Measurements from ENCODE around the gene ZSCAN29. TPM values are rescaled to one million over a fixed set of nuclear protein-coding genes. Genes with fewer than 3 reads are reported as not detected.

ZSCAN29 gene
- total and polyA plus RNA-seq, 2 donors (not counting 1 experiment from before 2014, with no cell fraction given) = 16.1 to 51.5 TPM

GRCh38 chr15:43382310-43382709, 11.5 kb upstream of the ZSCAN29 start:
- H3K4me3 Mint-ChIP-seq = no peak overlapping the region
- ChIA-PET POLR2A (no interaction called here), CTCF (no interaction called here)
- ATAC-seq (ENCODE audit: low read depth) = no peak
- no peaks in the 10 kb centered on the region for H3K9me3 ChIP-seq (ENCODE audit: control extremely low read depth in 1 of 3, control insufficient read depth in 2 of 3, insufficient read depth in 1 of 3, low read length in 2 of 3)
- H3K27me3 Mint-ChIP-seq = no peaks in the 10 kb centered on the region
- no peak overlapping the region for H3K4me3 ChIP-seq (ENCODE audit: control extremely low read depth in 1 of 5, extremely low read depth in 1 of 5, insufficient read depth in 1 of 5, low read depth in 2 of 5, low read length in 4 of 5)
- H3K36me3 ChIP-seq (replicated peaks in 1 of 2; ENCODE audit: control extremely low read depth in 1 of 2, control insufficient read depth in 1 of 2, extremely low read depth in 1 of 2, insufficient read depth in 2 of 2, low read length in 1 of 2) = peaks cover 27 to 62% of the 10 kb centered on the region in 2 experiments
- H4K20me1 ChIP-seq (ENCODE audit: control insufficient read depth, insufficient read depth, low read length, poor library complexity, severe bottlenecking) = no peaks in the 10 kb centered on the region
- no peak overlapping the region for H2AFZ ChIP-seq (ENCODE audit: insufficient read depth, low read depth, low read length, poor library complexity, severe bottlenecking)
- DNase-seq = no peak
- no CpG with 5 or more reads among the region's 4 CpGs for WGBS (ENCODE audit: insufficient coverage)
- H3K9ac ChIP-seq (ENCODE audit: low read length) = no peak overlapping the region
- H3K4me1 Mint-ChIP-seq = no peaks in the 10 kb centered on the region
- H3K27me3 ChIP-seq (replicated peaks in 1 of 4; ENCODE audit: control extremely low read depth in 1 of 4, control insufficient read depth in 3 of 4, insufficient read depth in 4 of 4, low read length in 3 of 4) = no peaks in the 10 kb centered on the region
- intact Hi-C loops (cut with micrococcal nuclease) = no loop called here
- H3K27ac Mint-ChIP-seq = no peak overlapping the region
- H3K4me2 ChIP-seq (replicated peaks; ENCODE audit: low read depth, low read length, poor library complexity, severe bottlenecking) = no peak overlapping the region
- H3K27ac ChIP-seq (ENCODE audit: low read length in 2 of 2) = no peak overlapping the region
- H3K4me1 ChIP-seq (ENCODE audit: control insufficient read depth in 2 of 2, insufficient read depth in 2 of 2, low read length in 2 of 2) = no peaks in the 10 kb centered on the region
- no peaks in the 10 kb centered on the region for H3K9me3 Mint-ChIP-seq (ENCODE audit: insufficient read depth)
- peaks cover 11% of the 10 kb centered on the region for H3K79me2 ChIP-seq (ENCODE audit: control insufficient read depth, insufficient read depth, low read length)
- no peak for TF ChIP-seq CTCF (IDR thresholded peaks at IDR 0.05)
- TF ChIP-seq EZH2 (IDR thresholded peaks at IDR 0.05; ENCODE audit: borderline replicate concordance, insufficient read depth, low read depth, low read length, poor library complexity, severe bottlenecking) = no peak

DNA sequence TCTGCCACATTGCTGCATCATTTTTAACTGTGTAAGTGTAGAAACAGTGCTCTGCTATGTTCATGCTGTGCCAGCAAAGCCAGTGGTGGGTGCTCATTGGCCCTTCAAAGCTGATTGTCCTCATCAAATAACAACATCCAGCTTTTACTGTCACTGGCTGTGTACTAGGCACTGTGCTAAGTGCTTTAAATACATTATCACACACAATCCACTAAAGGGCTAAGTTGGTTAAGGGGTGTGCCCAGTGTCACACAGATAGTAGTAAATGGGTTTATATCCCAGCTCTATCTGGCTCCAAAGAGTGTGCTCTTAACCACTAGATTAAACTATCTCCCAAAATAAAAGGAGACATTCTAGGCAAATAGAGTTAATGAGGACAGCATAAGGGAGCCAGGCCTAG, 7.8 kb upstream of the ZSCAN29 start:
- H3K36me3 ChIP-seq (replicated peaks in 1 of 2; ENCODE audit: control extremely low read depth in 1 of 2, control insufficient read depth in 1 of 2, extremely low read depth in 1 of 2, insufficient read depth in 2 of 2, low read length in 1 of 2) = peaks cover 15 to 47% of the 10 kb centered on the region in 2 experiments
- ChIA-PET CTCF (no interaction called here), POLR2A (no interaction called here)
- no peak overlapping the region for H3K27ac ChIP-seq (ENCODE audit: low read length in 2 of 2)
- H3K27me3 Mint-ChIP-seq = no peaks in the 10 kb centered on the region
- no peak overlapping the region for H3K4me3 Mint-ChIP-seq
- no peak for DNase-seq
- H3K4me1 Mint-ChIP-seq = peaks cover 7% of the 10 kb centered on the region
- H3K4me1 ChIP-seq (ENCODE audit: control insufficient read depth in 2 of 2, insufficient read depth in 2 of 2, low read length in 2 of 2) = peaks cover 0 to 4% of the 10 kb centered on the region in 2 donors
- no peak for ATAC-seq (ENCODE audit: low read depth)
- H4K20me1 ChIP-seq (ENCODE audit: control insufficient read depth, insufficient read depth, low read length, poor library complexity, severe bottlenecking) = no peaks in the 10 kb centered on the region
- no peak overlapping the region for H3K9ac ChIP-seq (ENCODE audit: low read length)
- no peak overlapping the region for H3K4me3 ChIP-seq (ENCODE audit: control extremely low read depth in 1 of 5, extremely low read depth in 1 of 5, insufficient read depth in 1 of 5, low read depth in 2 of 5, low read length in 4 of 5)
- TF ChIP-seq EZH2 (IDR thresholded peaks at IDR 0.05; ENCODE audit: borderline replicate concordance, insufficient read depth, low read depth, low read length, poor library complexity, severe bottlenecking) (no peak), CTCF (IDR thresholded peaks at IDR 0.05) (no peak)
- intact Hi-C loops (cut with micrococcal nuclease) = no loop called here
- no peak overlapping the region for H3K4me2 ChIP-seq (replicated peaks; ENCODE audit: low read depth, low read length, poor library complexity, severe bottlenecking)
- H3K27me3 ChIP-seq (replicated peaks in 1 of 4; ENCODE audit: control extremely low read depth in 1 of 4, control insufficient read depth in 3 of 4, insufficient read depth in 4 of 4, low read length in 3 of 4) = no peaks in the 10 kb centered on the region
- peaks cover 25% of the 10 kb centered on the region for H3K79me2 ChIP-seq (ENCODE audit: control insufficient read depth, insufficient read depth, low read length)
- H3K27ac Mint-ChIP-seq = no peak overlapping the region
- H3K9me3 ChIP-seq (ENCODE audit: control extremely low read depth in 1 of 3, control insufficient read depth in 2 of 3, insufficient read depth in 1 of 3, low read length in 2 of 3) = peaks cover 0 to 4% (median 0%) of the 10 kb centered on the region in 3 donors
- no peaks in the 10 kb centered on the region for H3K9me3 Mint-ChIP-seq (ENCODE audit: insufficient read depth)
- H2AFZ ChIP-seq (ENCODE audit: insufficient read depth, low read depth, low read length, poor library complexity, severe bottlenecking) = no peak overlapping the region

Measured in B cell (primary cell).